GM19463 (cell line): Measurements from ENCODE around the gene MGAT4C.
"Not testable (repeated sequence)": the region's sequence is repeated elsewhere in the genome, so short reads cannot be mapped to it uniquely, and the experiment has no call there.

Experiments used
- ATAC-seq: cut with Tn5 transposase; IDR thresholded peaks from one replicate; pipeline ENCODE4 v1.9.1; 2021; ENCODE audit warnings: mild to moderate bottlenecking, moderate library complexity; ENCODE audit not compliant: unreplicated experiment

MGAT4C gene

GRCh38 chr12:86138770-86139169, 117.4 kb downstream of the MGAT4C start:
- no peak for ATAC-seq

- ATAC-seq = no peak
These were observed 118.3 kb downstream of the MGAT4C start for GRCh38 chr12:86137936-86138335.

GRCh38 chr12:86134561-86134960, 121.6 kb downstream of the MGAT4C start:
- no peak for ATAC-seq

- not testable (repeated sequence) for ATAC-seq
These were observed 129.3 kb downstream of the MGAT4C start for GRCh38 chr12:86126900-86127299.

- no peak for ATAC-seq
These were observed 133.2 kb downstream of the MGAT4C start for GRCh38 chr12:86122846-86123468.

- ATAC-seq = no peak
These were observed 138.0 kb downstream of the MGAT4C start for GRCh38 chr12:86118161-86118560.

GRCh38 chr12:86117711-86118110, 138.5 kb downstream of the MGAT4C start:
- ATAC-seq = no peak

- no peak for ATAC-seq
These were observed 152.1 kb downstream of the MGAT4C start for GRCh38 chr12:86104087-86104486.

- no peak for ATAC-seq
These were observed 159.0 kb downstream of the MGAT4C start for GRCh38 chr12:86097161-86097560.

GRCh38 chr12:86091681-86092080, 164.5 kb downstream of the MGAT4C start:
- ATAC-seq = no peak

GRCh38 chr12:86081843-86082242, 174.3 kb downstream of the MGAT4C start:
- no peak for ATAC-seq

GRCh38 chr12:86059052-86059451, 197.1 kb downstream of the MGAT4C start:
- ATAC-seq = not testable (repeated sequence)

GRCh38 chr12:86057092-86057845, 198.9 kb downstream of the MGAT4C start:
- no peak for ATAC-seq

GRCh38 chr12:86052921-86053320, 203.3 kb downstream of the MGAT4C start:
- ATAC-seq = no peak

- no peak for ATAC-seq
These were observed 206.2 kb downstream of the MGAT4C start for GRCh38 chr12:86050010-86050409.

- no peak for ATAC-seq
These were observed 211.8 kb downstream of the MGAT4C start for GRCh38 chr12:86044396-86044795.

GRCh38 chr12:86042062-86042461, 214.1 kb downstream of the MGAT4C start:
- no peak for ATAC-seq

GRCh38 chr12:86018361-86018760, 237.8 kb downstream of the MGAT4C start:
- no peak for ATAC-seq

GRCh38 chr12:86015026-86015425, 241.2 kb downstream of the MGAT4C start:
- no peak for ATAC-seq

GRCh38 chr12:86006727-86007126, 249.5 kb downstream of the MGAT4C start:
- ATAC-seq = no peak

GRCh38 chr12:85998074-85998473, 258.1 kb downstream of the MGAT4C start:
- no peak for ATAC-seq

- no peak for ATAC-seq
These were observed 259.9 kb downstream of the MGAT4C start for GRCh38 chr12:85996280-85996679.

GRCh38 chr12:85993746-85994145, 262.4 kb downstream of the MGAT4C start:
- ATAC-seq = no peak
